KBM-7 (cell line): ENCODE measurements around the gene SNX2.
"Not testable (repeated sequence)": the region's sequence is repeated elsewhere in the genome, so short reads cannot be mapped to it uniquely, and the experiment has no call there.

ENCODE experiments used
- DNase-seq: peaks from one replicate; pipeline ENCODE4 v3.0.0-alpha.2; 2015
- in situ Hi-C: fragments of 300-500 bp; cut with MboI; formaldehyde crosslinking; loops from 2 replicates; pipeline ENCODE4 v1.14.3; 2020; ENCODE audit warnings: low sequenced_read_pairs, low pct_unique_long_range_greater_than_20kb, mixed read lengths

SNX2 gene

GRCh38 chr5:122761896-122762295 lies 13.0 kb upstream of the SNX2 start:
- DNase-seq, in situ Hi-C loops: not testable (repeated sequence)

GRCh38 chr5:122766130-122766529 lies 8.8 kb upstream of the SNX2 start:
- in situ Hi-C loops: no loop called here
- DNase-seq: no peak

- in situ Hi-C loops: no loop called here
- DNase-seq: no peak
Observed at GRCh38 chr5:122770477-122770876, 4.4 kb upstream of the SNX2 start.

GRCh38 chr5:122772446-122772845 lies 2.4 kb upstream of the SNX2 start:
- DNase-seq: no peak
- in situ Hi-C loops: no loop called here

GRCh38 chr5:122773619-122774018 lies 1.3 kb upstream of the SNX2 start:
- in situ Hi-C loops: no loop called here
- peak; percentile 13 for DNase-seq

GRCh38 chr5:122774519-122774860 lies 390 bp upstream of the SNX2 start:
- DNase-seq: no peak
- in situ Hi-C loops: no loop called here

- peak; percentile 85 for DNase-seq
- in situ Hi-C loops: no loop called here
Observed at GRCh38 chr5:122775550-122776542, 966 bp downstream of the SNX2 start.

GRCh38 chr5:122778157-122778556 lies 3.3 kb downstream of the SNX2 start:
- in situ Hi-C loops: no loop called here
- no peak for DNase-seq

- DNase-seq: no peak
- in situ Hi-C loops: no loop called here
Observed at GRCh38 chr5:122779451-122779850, 4.6 kb downstream of the SNX2 start.

- no peak for DNase-seq
- in situ Hi-C loops: no loop called here
Observed at GRCh38 chr5:122780296-122780695, 5.4 kb downstream of the SNX2 start.

- in situ Hi-C loops: no loop called here
- DNase-seq: no peak
Observed at GRCh38 chr5:122781465-122781864, 6.6 kb downstream of the SNX2 start.

GRCh38 chr5:122785294-122785693 lies 10.4 kb downstream of the SNX2 start:
- DNase-seq: no peak
- in situ Hi-C loops: no loop called here

GRCh38 chr5:122788371-122788770 lies 13.5 kb downstream of the SNX2 start:
- DNase-seq: no peak
- in situ Hi-C loops: no loop called here

GRCh38 chr5:122788996-122789395 lies 14.1 kb downstream of the SNX2 start:
- DNase-seq: no peak
- in situ Hi-C loops: no loop called here

GRCh38 chr5:122789461-122790171 lies 14.7 kb downstream of the SNX2 start:
- in situ Hi-C loops: no loop called here

GRCh38 chr5:122790354-122791103 lies 15.6 kb downstream of the SNX2 start:
- peak; percentile 9 for DNase-seq
- in situ Hi-C loops: no loop called here

More at GRCh38 chr5:122789461-122790171, 14.7 kb downstream of the SNX2 start:
- no peak for DNase-seq

- in situ Hi-C loops: no loop called here
- DNase-seq: no peak
Observed at GRCh38 chr5:122805481-122805880, 30.6 kb downstream of the SNX2 start.

GRCh38 chr5:122810405-122810804 lies 35.5 kb downstream of the SNX2 start:
- no peak for DNase-seq
- in situ Hi-C loops: no loop called here

GRCh38 chr5:122815218-122815767 lies 40.4 kb downstream of the SNX2 start:
- in situ Hi-C loops: no loop called here
- no peak for DNase-seq
